H1 (cell line): ENCODE data around the gene PPIA. TPM values are rescaled to one million over a fixed set of nuclear protein-coding genes. Genes with fewer than 3 reads are reported as not detected.

Experiments
- CTCF ChIA-PET: fragments of 300-600 bp; sonication (Branson Sonifier 250); formaldehyde crosslinking; loops from one replicate; lab custom pipeline; 2021; ENCODE audit not compliant: partially characterized antibody; lab: Charles Lee
- POLR2A ChIA-PET: fragments of 300-600 bp; sonication (Branson Sonifier 250); formaldehyde crosslinking; loops from one replicate; lab custom pipeline; 2021; ENCODE audit warnings: inconsistent platforms; ENCODE audit not compliant: partially characterized antibody; lab: Charles Lee
- DNase-seq, 2 experiments: peaks; one replicate each; pipeline versions ENCODE4 v3.0.0 to v3.0.0-alpha.2; 2010 to 2022; ENCODE audit warnings: low spot score in 2 of 2, low read depth in 1 of 2, mixed read lengths in 1 of 2
- FAIRE-seq: peaks from 2 replicates; lab custom pipeline; 2011; peaks lifted over from hg19 to GRCh38; lab: Jason Lieb, UNC
- H2AFZ ChIP-seq: 2 replicates; pipeline ENCODE4 v1.8.1; 2012; ENCODE audit warnings: low read length, inconsistent platforms
- H2AK5ac ChIP-seq: 2 replicates; pipeline ENCODE4 v1.6.1; 2013; ENCODE audit warnings: low read depth, low read length
- H2BK120ac ChIP-seq: replicated peaks from 2 replicates; pipeline ENCODE3; 2013; ENCODE audit warnings: low read depth, low read length, inconsistent platforms
- H2BK12ac ChIP-seq: 2 replicates; pipeline ENCODE4 v1.6.1; 2013; ENCODE audit warnings: low read depth, low read length
- H2BK15ac ChIP-seq: 2 replicates; pipeline ENCODE4 v1.6.1; 2013; ENCODE audit warnings: low read length
- H2BK20ac ChIP-seq: 2 replicates; pipeline ENCODE4 v1.6.1; 2013; ENCODE audit warnings: low read length
- H2BK5ac ChIP-seq: 2 replicates; pipeline ENCODE4 v1.6.1; 2013; ENCODE audit warnings: low read depth, low read length
- H3K14ac ChIP-seq: 2 replicates; pipeline ENCODE4 v1.6.1; 2013; ENCODE audit warnings: inconsistent platforms; ENCODE audit not compliant: insufficient read length
- H3K18ac ChIP-seq: 2 replicates; pipeline ENCODE4 v1.6.1; 2013; ENCODE audit warnings: low read length; ENCODE audit errors: extremely low read depth
- H3K23ac ChIP-seq: 2 replicates; pipeline ENCODE4 v1.6.1; 2013; ENCODE audit warnings: inconsistent platforms; ENCODE audit not compliant: insufficient read length
- H3K23me2 ChIP-seq: 2 replicates; pipeline ENCODE4 v1.6.1; 2013; ENCODE audit warnings: low read depth, low read length
- H3K27ac ChIP-seq: 2 replicates; pipeline ENCODE4 v1.6.1; 2011; ENCODE audit warnings: low read depth, low read length, inconsistent platforms
- H3K27me3 ChIP-seq, 4 experiments: replicated peaks in 1 of 4; 1 replicate in 1 of 4; 2 replicates in 3 of 4; pipeline versions ENCODE4 v1.6.1 to v1.8.1; 2011 to 2013; ENCODE audit warnings: low read length in 3 of 4, mild to moderate bottlenecking in 3 of 4, inconsistent platforms in 2 of 4, mixed read lengths in 2 of 4, moderate library complexity in 1 of 4; ENCODE audit not compliant: control insufficient read depth in 3 of 4, insufficient read depth in 3 of 4; ENCODE audit errors: extremely low read depth in 1 of 4
- H3K36me3 ChIP-seq, 4 experiments: 2 replicates each; pipeline versions ENCODE4 v1.6.1 to v1.8.1; 2011 to 2013; ENCODE audit warnings: mild to moderate bottlenecking in 4 of 4, low read length in 3 of 4, moderate library complexity in 2 of 4, control low read depth in 1 of 4, inconsistent platforms in 1 of 4; ENCODE audit not compliant: insufficient read depth in 4 of 4, control insufficient read depth in 2 of 4
- H3K4ac ChIP-seq: replicated peaks from 2 replicates; pipeline ENCODE3; 2013; ENCODE audit warnings: low read length, low read depth, mixed read lengths, inconsistent platforms; ENCODE audit not compliant: insufficient read length
- H3K4me1 ChIP-seq, 4 experiments: replicated peaks in 1 of 4; 1 replicate in 1 of 4; 2 replicates in 3 of 4; pipeline versions ENCODE4 v1.6.1 to v1.8.1; 2011 to 2013; ENCODE audit warnings: low read length in 3 of 4, inconsistent platforms in 2 of 4, mixed read lengths in 1 of 4; ENCODE audit not compliant: insufficient read depth in 4 of 4, control insufficient read depth in 3 of 4
- H3K4me2 ChIP-seq, 2 experiments: 2 replicates each; pipeline versions ENCODE4 v1.6.1 to v1.8.1; 2011 to 2013; ENCODE audit warnings: low read depth in 2 of 2, low read length in 2 of 2, control low read depth in 1 of 2, inconsistent platforms in 1 of 2, mild to moderate bottlenecking in 1 of 2; ENCODE audit not compliant: insufficient read depth in 1 of 2
- H3K4me3 ChIP-seq, 4 experiments: fragments of 200-600, 300-600 bp in 1 of 4; sonication (generic), shearing (Covaris generic), sonication (Bioruptor Twin) in 1 of 4; 2 replicates each; pipeline versions ENCODE4 v1.5.1 to v1.8.1; 2011 to 2016; ENCODE audit warnings: low read length in 4 of 4, low read depth in 3 of 4, control low read depth in 2 of 4, inconsistent platforms in 2 of 4, mild to moderate bottlenecking in 2 of 4, mixed read lengths in 1 of 4, moderate library complexity in 1 of 4; ENCODE audit not compliant: insufficient read depth in 2 of 4; ENCODE audit errors: extremely low read depth in 1 of 4
- H3K56ac ChIP-seq: replicated peaks from 2 replicates; pipeline ENCODE3; 2013; ENCODE audit warnings: low read depth, mild to moderate bottlenecking, mixed read lengths, low read length, inconsistent platforms; ENCODE audit not compliant: insufficient read length
- H3K79me1 ChIP-seq: 2 replicates; pipeline ENCODE4 v1.6.1; 2013; ENCODE audit warnings: low read depth, low read length, control low read depth
- H3K79me2 ChIP-seq, 2 experiments: 2 replicates each; pipeline versions ENCODE4 v1.6.1 to v1.8.1; 2012 to 2013; ENCODE audit warnings: low read length in 2 of 2, mild to moderate bottlenecking in 2 of 2, inconsistent platforms in 1 of 2; ENCODE audit not compliant: insufficient read depth in 2 of 2, control insufficient read depth in 1 of 2
- H3K9ac ChIP-seq, 4 experiments: replicated peaks in 1 of 4; 1 replicate in 1 of 4; 2 replicates in 3 of 4; pipeline versions ENCODE4 v1.6.1 to v1.8.1; 2011 to 2013; ENCODE audit warnings: low read depth in 3 of 4, low read length in 3 of 4, control low read depth in 2 of 4, mild to moderate bottlenecking in 2 of 4, moderate library complexity in 2 of 4, inconsistent platforms in 1 of 4; ENCODE audit errors: extremely low read depth in 1 of 4
- H3K9me3 ChIP-seq, 2 experiments: 2 replicates each; pipeline versions ENCODE4 v1.6.1 to v1.8.1; 2012 to 2013; ENCODE audit warnings: mild to moderate bottlenecking in 2 of 2, moderate library complexity in 2 of 2, control low read depth in 1 of 2, inconsistent platforms in 1 of 2, low read depth in 1 of 2, low read length in 1 of 2, mixed read lengths in 1 of 2; ENCODE audit not compliant: insufficient read depth in 2 of 2
- H4K20me1 ChIP-seq, 2 experiments: replicated peaks in 1 of 2; 2 replicates each; pipeline versions ENCODE3 to v1.8.1; 2011 to 2013; ENCODE audit warnings: inconsistent platforms in 2 of 2, low read length in 2 of 2, mild to moderate bottlenecking in 1 of 2; ENCODE audit not compliant: insufficient read depth in 2 of 2, control insufficient read depth in 1 of 2
- H4K5ac ChIP-seq: 2 replicates; pipeline ENCODE4 v1.6.1; 2013; ENCODE audit warnings: low read length, low read depth, mixed read lengths, inconsistent platforms; ENCODE audit not compliant: insufficient read length
- H4K8ac ChIP-seq: 2 replicates; pipeline ENCODE4 v1.8.0; 2013; ENCODE audit warnings: mild to moderate bottlenecking, moderate library complexity, low read length, inconsistent platforms; ENCODE audit not compliant: insufficient read depth; ENCODE audit errors: extremely low read depth
- H4K91ac ChIP-seq: replicated peaks from 2 replicates; pipeline ENCODE3; 2013; ENCODE audit warnings: low read length, mixed read lengths, inconsistent platforms; ENCODE audit not compliant: insufficient read length
- CHD2 ChIP-seq: IDR thresholded peaks from 2 replicates; pipeline ENCODE4 v1.6.1; 2012; ENCODE audit warnings: low read length, improper control_type of control experiment
- EP300 ChIP-seq, 2 experiments: IDR thresholded peaks; 1 replicate in 1 of 2; 2 replicates in 1 of 2; pipeline ENCODE4 v1.6.1; 2011 to 2012; ENCODE audit warnings: low read depth in 2 of 2, low read length in 2 of 2, mild to moderate bottlenecking in 2 of 2, borderline replicate concordance in 1 of 2, inconsistent platforms in 1 of 2, moderate library complexity in 1 of 2
- FOSL1 ChIP-seq: IDR thresholded peaks from 2 replicates; pipeline ENCODE4 v1.6.1; 2011; ENCODE audit warnings: mild to moderate bottlenecking, low read depth, low read length, moderate library complexity; ENCODE audit not compliant: insufficient read depth
- SP4 ChIP-seq: IDR thresholded peaks from 2 replicates; pipeline ENCODE4 v1.6.1; 2012; ENCODE audit warnings: low read length, inconsistent platforms
- ZNF274 ChIP-seq: IDR thresholded peaks from 2 replicates; pipeline ENCODE4 v1.7.0; 2012; ENCODE audit warnings: low read length, borderline replicate concordance; ENCODE audit errors: extremely low read depth
- WGBS, 2 experiments: shearing (Covaris generic) in 1 of 2; methylation state at CpG; one replicate each; pipeline versions ENCODE4 v1.1.6 to v1.1.7; 2013 to 2015; ENCODE audit warnings: low lambda C conversion rate in 2 of 2, mixed read lengths in 2 of 2, inconsistent platforms in 1 of 2, low coverage in 1 of 2, missing lambda C conversion rate in 1 of 2; ENCODE audit not compliant: insufficient replicate concordance in 2 of 2, insufficient coverage in 1 of 2, insufficient read length in 1 of 2; ENCODE audit errors: extremely low coverage in 1 of 2, missing lambda C conversion rate in 1 of 2; 5-methylcytosine and 5-hydroxymethylcytosine counted together
- polyA plus RNA-seq, 7 experiments: library from polyadenylated mRNA; depleted of rRNA in 3 of 7; stranded (reverse) in 5 of 7; unstranded in 2 of 7; fragments of >200 nt in 5 of 7; fragments of 200-250 nt in 2 of 7; gene quantifications; 1 replicate in 5 of 7; 2 replicates in 1 of 7; 4 replicates in 1 of 7; pipeline versions ENCODE4 v1.2.1 to v1.2.3, GENCODE V29; 2011 to 2013; ENCODE audit warnings: missing spikeins in 2 of 7, mixed read lengths in 2 of 7
- total RNA-seq: library from RNA; stranded (reverse); fragmentation: NEBNext Ultra II Directional; extraction: Animal tissue kit (Norgen Biotek cat#: 25700); gene quantifications from 2 replicates; pipeline ENCODE4 v1.2.1, GENCODE V29; 2021

Gene PPIA
- total and polyA plus RNA-seq, 2 of the 8 experiments (the other 6 are each of a cell fraction or from before 2014, with no cell fraction given) = 2,865 to 5,394 TPM

DNA sequence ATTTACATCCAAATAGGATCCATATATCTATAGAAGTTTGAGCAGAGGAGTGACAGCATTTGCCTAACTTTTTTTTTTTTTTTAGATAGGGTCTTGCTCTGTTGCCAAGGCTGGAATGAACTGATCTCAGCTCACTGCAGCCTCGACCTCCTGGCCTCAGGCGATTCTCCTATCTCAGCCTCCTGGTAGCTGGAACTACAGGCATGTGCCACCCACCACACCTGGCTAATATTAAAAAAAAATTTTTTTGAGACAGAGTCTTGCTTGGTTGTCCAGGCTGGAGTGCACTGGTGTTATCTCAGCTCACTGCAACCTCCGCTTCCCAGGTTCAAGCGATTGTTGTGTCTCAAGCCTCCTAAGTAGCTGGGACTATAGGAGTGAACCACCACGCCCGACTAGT is 15.1 kb downstream of the PPIA start:
- no peak overlapping the region for H2BK120ac ChIP-seq
- no peak overlapping the region for H3K4me3 ChIP-seq
- no peak overlapping the region for H3K9ac ChIP-seq
- H2BK20ac ChIP-seq = no peak overlapping the region
- POLR2A ChIA-PET = interaction anchor here (0.8 to 3.6 kb wide), 8 partner anchors 8 to 70 kb away, joined by 3 to 27 read pairs (median 5); partner anchors contain the start of gene PPIA
- H3K4me1 ChIP-seq = no peaks in the 10 kb centered on the region
- WGBS, 2 experiments = 92% methylated on average over 6 of the region's 6 CpGs; no CpG with 5 or more reads in 1 of the 2 experiments
- CTCF ChIA-PET = interaction anchor here (1.1 to 1.2 kb wide), 2 partner anchors 8 to 39 kb away, joined by 3 to 4 read pairs; no protein-coding TSS in a partner anchor
- no peak overlapping the region for H2AFZ ChIP-seq
- H2BK12ac ChIP-seq = no peak overlapping the region
- H2AK5ac ChIP-seq = no peak overlapping the region
- H2BK5ac ChIP-seq = no peak overlapping the region
- H3K4me2 ChIP-seq = no peak overlapping the region
- H3K18ac ChIP-seq = no peak overlapping the region
- no peak overlapping the region for H3K4ac ChIP-seq
- no peak overlapping the region for H3K23ac ChIP-seq
- no peak overlapping the region for H4K8ac ChIP-seq
- FAIRE-seq = no peak
- H3K79me1 ChIP-seq = no peaks in the 10 kb centered on the region
- no peaks in the 10 kb centered on the region for H3K23me2 ChIP-seq
- no peak overlapping the region for H3K56ac ChIP-seq
- H4K5ac ChIP-seq = no peak overlapping the region
- H3K27ac ChIP-seq = no peak overlapping the region
- TF ChIP-seq EP300 (IDR thresholded peaks at IDR 0.05; ENCODE audit: borderline replicate concordance in 1 of 2, low read depth in 2 of 2, low read length in 2 of 2) (no peak), ZNF274 (no peak), SP4 (no peak), CHD2 (no peak), FOSL1 (no peak)
- TF ChIP-seq, all 59 proteins: peak for 0
- H3K9me3 ChIP-seq = no peaks in the 10 kb centered on the region
- H4K20me1 ChIP-seq = no peaks in the 10 kb centered on the region
- no peaks in the 10 kb centered on the region for H3K79me2 ChIP-seq
- no peaks in the 10 kb centered on the region for H3K27me3 ChIP-seq
- no peak for DNase-seq
- H3K14ac ChIP-seq = no peak overlapping the region
- no peak overlapping the region for H4K91ac ChIP-seq
- H2BK15ac ChIP-seq = no peak overlapping the region
- H3K36me3 ChIP-seq = no peaks in the 10 kb centered on the region
